Lung (tissue), 12 donors: ENCODE measurements around the gene KDM3B. TPM values are rescaled to one million over a fixed set of nuclear protein-coding genes. Genes with fewer than 3 reads are reported as not detected.

Experiments used
- ATAC-seq: fragments of 200-7000 bp; cut with Tn5 transposase; one replicate; pipeline ENCODE4 v1.9.1; 2020; ENCODE audit warnings: moderate number of reproducible peaks; ENCODE audit not compliant: insufficient read depth, low FRiP score
- DNase-seq, 3 donors: peaks; one replicate each; pipeline ENCODE4 v3.0.0-alpha.2; 2013 to 2017
- H3K27ac ChIP-seq, 2 donors: one replicate each; pipeline ENCODE4 v1.5.1; 2013; ENCODE audit warnings: mild to moderate bottlenecking in 2 of 2, moderate library complexity in 2 of 2, control low read depth in 1 of 2, inconsistent platforms in 1 of 2, low read depth in 1 of 2, low read length in 1 of 2
- H3K27me3 ChIP-seq, 3 donors: one replicate each; pipeline ENCODE4 v1.5.1; 2013; ENCODE audit warnings: low read length in 2 of 3; ENCODE audit not compliant: control insufficient read depth in 3 of 3, insufficient read depth in 3 of 3
- H3K36me3 ChIP-seq, 4 donors: one replicate each; pipeline ENCODE4 v1.5.1; 2013; ENCODE audit warnings: low read length in 4 of 4, mild to moderate bottlenecking in 1 of 4, moderate library complexity in 1 of 4; ENCODE audit not compliant: control insufficient read depth in 4 of 4, insufficient read depth in 4 of 4
- H3K4me1 ChIP-seq, 5 donors: one replicate each; pipeline ENCODE4 v1.5.1; 2013; ENCODE audit warnings: low read length in 5 of 5, mild to moderate bottlenecking in 2 of 5, moderate library complexity in 1 of 5; ENCODE audit not compliant: control insufficient read depth in 5 of 5, insufficient read depth in 5 of 5
- H3K4me3 ChIP-seq: one replicate; pipeline ENCODE4 v1.5.1; 2013; ENCODE audit warnings: mild to moderate bottlenecking, control low read depth, moderate library complexity
- H3K9ac ChIP-seq, 2 donors: one replicate each; pipeline ENCODE4 v1.5.1; 2013; ENCODE audit warnings: low read length in 2 of 2, control low read depth in 1 of 2; ENCODE audit not compliant: insufficient read depth in 1 of 2
- H3K9me3 ChIP-seq, 4 donors: one replicate each; pipeline ENCODE4 v1.5.1; 2013; ENCODE audit warnings: low read length in 3 of 4, mild to moderate bottlenecking in 1 of 4, moderate library complexity in 1 of 4; ENCODE audit not compliant: control insufficient read depth in 4 of 4, insufficient read depth in 3 of 4
- WGBS, 2 donors: extraction: QIAGEN DNeasy Blood & Tissue Kit; methylation state at CpG; one replicate each; pipeline ENCODE4 v1.1.7; 2013; 5-methylcytosine and 5-hydroxymethylcytosine counted together
- polyA plus RNA-seq, 2 donors: library from polyadenylated mRNA; stranded (reverse); fragments of 200-250 nt; gene quantifications; one replicate each; pipeline ENCODE4 v1.2.1, GENCODE V29; 2013
- total RNA-seq, 2 donors: library from RNA; depleted of rRNA in 1 of 2; stranded (reverse); fragments of >200 nt in 1 of 2; gene quantifications; one replicate each; pipeline ENCODE4 v1.2.1, GENCODE V29; 2014 to 2021
- TF ChIP-seq, protein P1 (sequence below): IDR thresholded peaks from 2 replicates; pipeline ENCODE4 v1.5.1; 2012; ENCODE audit warnings: mild to moderate bottlenecking; ENCODE audit errors: control extremely low read depth, extremely low read depth
- donor health status: control.
- donor health status: control.
- donor health status: Bipolar disorder and iron deficiency.
- donor health status: healthy.
- donor health status: DM: yes; HTN: yes; CAD: no.

Gene KDM3B
- total and polyA plus RNA-seq, 4 donors = 17.7 to 92.7 (median 37.5) TPM

DNA sequence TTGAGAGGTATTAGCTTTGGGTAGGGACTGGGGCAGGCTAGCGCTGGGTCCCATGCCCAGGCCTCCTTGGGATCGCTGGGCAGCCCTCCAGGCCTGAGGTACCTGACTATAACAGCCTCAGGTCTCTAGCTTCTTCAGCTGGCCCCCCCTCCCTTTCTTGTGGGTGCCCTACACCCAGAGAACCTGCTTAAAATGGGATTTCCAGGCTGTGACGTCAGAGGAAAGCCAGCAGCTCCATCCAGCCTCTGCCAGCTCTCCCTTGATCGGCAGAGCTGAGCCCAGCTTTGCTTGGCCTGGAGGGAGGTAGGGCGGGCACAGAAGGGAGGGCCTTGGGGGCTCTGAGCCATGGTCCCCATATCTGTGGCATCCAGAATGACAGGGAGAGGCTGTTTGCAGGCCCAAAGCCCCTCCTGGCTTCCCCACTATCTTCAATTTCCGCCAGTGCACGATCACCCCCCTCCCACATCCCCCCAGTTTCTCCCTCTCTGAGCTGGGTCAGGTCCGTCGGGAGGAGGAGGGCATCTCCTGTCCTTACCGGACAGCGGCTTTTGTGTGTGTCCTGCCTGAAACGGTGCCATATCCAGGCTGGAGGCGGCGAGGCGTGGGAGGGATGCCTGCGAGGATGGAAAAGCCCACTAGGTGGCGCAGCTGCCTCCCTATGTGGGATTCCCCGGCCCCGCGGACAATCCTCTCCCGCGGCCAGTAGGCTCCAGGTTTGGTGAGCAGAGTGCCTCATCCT lies 97.2 kb downstream of the KDM3B start:
- Histone ChIP-seq H3K4me3 (no peak overlapping the region), H3K9ac (no peak overlapping the region), H3K9me3 (no peaks in the 10 kb centered on the region), H3K27me3 (no peaks in the 10 kb centered on the region), H3K4me1 (peaks cover 0 to 5% (median 0%) of the 10 kb centered on the region in 5 donors), H3K27ac (no peak overlapping the region), H3K36me3 (no peaks in the 10 kb centered on the region)
- ATAC-seq (peak; percentile 95), DNase-seq (peak; percentile 87 to 90 (median 89))
- TF ChIP-seq, protein P1, sequence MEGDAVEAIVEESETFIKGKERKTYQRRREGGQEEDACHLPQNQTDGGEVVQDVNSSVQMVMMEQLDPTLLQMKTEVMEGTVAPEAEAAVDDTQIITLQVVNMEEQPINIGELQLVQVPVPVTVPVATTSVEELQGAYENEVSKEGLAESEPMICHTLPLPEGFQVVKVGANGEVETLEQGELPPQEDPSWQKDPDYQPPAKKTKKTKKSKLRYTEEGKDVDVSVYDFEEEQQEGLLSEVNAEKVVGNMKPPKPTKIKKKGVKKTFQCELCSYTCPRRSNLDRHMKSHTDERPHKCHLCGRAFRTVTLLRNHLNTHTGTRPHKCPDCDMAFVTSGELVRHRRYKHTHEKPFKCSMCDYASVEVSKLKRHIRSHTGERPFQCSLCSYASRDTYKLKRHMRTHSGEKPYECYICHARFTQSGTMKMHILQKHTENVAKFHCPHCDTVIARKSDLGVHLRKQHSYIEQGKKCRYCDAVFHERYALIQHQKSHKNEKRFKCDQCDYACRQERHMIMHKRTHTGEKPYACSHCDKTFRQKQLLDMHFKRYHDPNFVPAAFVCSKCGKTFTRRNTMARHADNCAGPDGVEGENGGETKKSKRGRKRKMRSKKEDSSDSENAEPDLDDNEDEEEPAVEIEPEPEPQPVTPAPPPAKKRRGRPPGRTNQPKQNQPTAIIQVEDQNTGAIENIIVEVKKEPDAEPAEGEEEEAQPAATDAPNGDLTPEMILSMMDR = peak; percentile 94
- 18 to 27% methylated on average over 22 of the region's 22 CpGs for WGBS, 2 donors

DNA sequence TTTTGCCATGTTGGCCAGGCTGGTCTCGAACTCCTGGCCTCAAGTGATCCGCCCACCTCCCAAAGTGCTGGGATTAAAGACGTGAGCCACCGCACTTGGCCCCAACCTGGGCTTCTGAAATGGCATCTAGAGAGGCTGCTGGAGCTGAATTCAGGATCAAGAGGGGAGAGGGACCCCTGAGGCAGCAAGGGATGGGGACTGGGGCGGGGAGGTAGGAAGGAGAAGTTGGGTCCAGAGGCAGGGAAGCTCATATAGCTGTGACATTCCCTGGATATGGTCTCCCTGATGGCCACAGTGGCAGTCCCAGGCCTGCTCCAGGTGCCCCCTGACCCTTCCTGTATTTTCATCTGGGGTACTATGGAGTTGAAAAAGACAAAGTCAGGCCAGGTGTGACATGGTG lies 98.5 kb downstream of the KDM3B start:
- no peak overlapping the region for H3K9ac ChIP-seq
- H3K27me3 ChIP-seq = no peaks in the 10 kb centered on the region
- TF ChIP-seq, protein P1 = no peak
- H3K9me3 ChIP-seq = no peaks in the 10 kb centered on the region
- no peak overlapping the region for H3K4me3 ChIP-seq
- H3K4me1 ChIP-seq = peaks cover 0 to 5% (median 0%) of the 10 kb centered on the region in 5 donors
- DNase-seq (no peak), ATAC-seq (no peak)
- no peak overlapping the region for H3K27ac ChIP-seq
- H3K36me3 ChIP-seq = no peaks in the 10 kb centered on the region
- WGBS, 2 donors = 92 to 98% methylated on average over 5 of the region's 5 CpGs

DNA sequence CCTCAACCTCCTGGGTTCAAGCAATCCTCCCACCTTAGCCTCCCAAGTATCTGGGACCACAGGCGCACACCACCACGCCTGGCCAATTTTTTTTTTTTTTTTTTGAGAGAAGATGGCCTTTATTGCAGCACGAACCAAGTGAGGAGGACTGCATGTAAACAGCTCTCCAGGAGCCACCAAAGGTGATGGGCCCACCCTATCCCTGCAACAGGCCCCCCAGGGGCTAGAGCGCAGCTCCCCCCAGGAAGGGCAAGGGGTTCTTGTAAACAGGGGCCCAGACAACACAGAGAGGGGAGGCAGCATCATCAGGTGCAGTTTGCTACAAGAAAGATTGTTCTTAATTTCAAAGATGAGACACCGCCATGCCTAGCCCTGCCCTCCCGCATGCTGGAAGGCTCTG lies 100.2 kb downstream of the KDM3B start:
- ATAC-seq (no peak), DNase-seq (no peak)
- no peak overlapping the region for H3K27ac ChIP-seq
- no peak overlapping the region for H3K9ac ChIP-seq
- peaks cover 0 to 5% (median 0%) of the 10 kb centered on the region in 5 donors for H3K4me1 ChIP-seq
- TF ChIP-seq, protein P1 = no peak
- no peaks in the 10 kb centered on the region for H3K36me3 ChIP-seq
- WGBS, 2 donors = 94 to 95% methylated on average over 6 of the region's 6 CpGs
- H3K9me3 ChIP-seq = no peaks in the 10 kb centered on the region
- no peaks in the 10 kb centered on the region for H3K27me3 ChIP-seq
- no peak overlapping the region for H3K4me3 ChIP-seq
